Activated T-cell treated with anti-CD3 and anti-CD28 coated beads for 48 hours (primary cell): ENCODE results near the gene STARD4.

Experiments used
- DNase-seq: peaks from one replicate; pipeline ENCODE4 v3.0.0-alpha.2; 2020; ENCODE audit warnings: low read depth

STARD4 gene

DNA sequence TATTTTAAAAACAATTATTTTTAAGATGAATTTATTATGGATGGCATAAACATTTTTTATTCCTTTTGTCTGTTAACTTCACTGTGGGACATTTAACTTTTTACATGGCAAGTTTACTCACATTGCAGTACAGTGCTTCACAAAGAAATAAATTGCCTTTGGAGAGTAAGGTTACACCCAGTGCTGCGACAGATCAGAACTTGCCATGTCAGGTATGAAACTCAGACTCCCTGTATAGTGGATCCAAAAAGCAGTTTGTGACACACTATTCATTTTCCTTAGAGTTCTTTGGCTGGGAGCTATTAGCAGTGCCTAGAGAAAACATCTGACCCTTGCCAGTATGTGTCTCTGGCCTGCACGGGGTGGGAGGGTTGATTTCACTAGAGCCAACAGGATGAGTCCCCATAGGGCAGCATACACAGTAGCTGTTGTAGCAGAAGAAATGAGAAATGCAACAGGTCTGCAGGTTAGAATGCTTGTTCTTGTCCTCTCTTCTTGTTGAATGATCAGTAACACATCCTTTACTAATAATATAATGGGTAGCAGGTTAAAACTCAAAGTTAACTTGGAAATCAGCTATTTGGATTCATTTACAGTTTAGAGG lies 42.9 kb downstream of the STARD4 start:
- DNase-seq, result no peak

GRCh38 chr5:111463311-111463710 lies 49.0 kb downstream of the STARD4 start:
- no peak for DNase-seq

DNA sequence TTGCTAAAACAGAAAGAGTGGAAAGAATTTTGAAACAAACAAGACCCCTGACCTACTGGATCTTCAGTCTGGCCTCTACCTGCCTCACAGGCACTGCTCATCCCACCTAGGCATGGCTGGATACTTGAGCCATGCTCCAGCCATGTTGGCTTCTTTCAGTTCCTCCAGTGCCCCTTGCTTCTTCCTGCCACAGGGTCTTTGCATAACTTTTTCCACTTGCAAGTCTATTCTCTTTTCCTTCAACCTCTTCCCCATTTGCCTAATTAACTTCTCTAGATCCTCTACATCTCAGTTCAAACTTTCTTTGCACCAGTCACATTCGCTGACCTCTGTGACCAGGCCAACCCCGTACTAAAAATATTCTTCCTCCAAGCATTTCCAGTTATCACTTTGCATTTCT lies 50.4 kb downstream of the STARD4 start:
- DNase-seq, result no peak

DNA sequence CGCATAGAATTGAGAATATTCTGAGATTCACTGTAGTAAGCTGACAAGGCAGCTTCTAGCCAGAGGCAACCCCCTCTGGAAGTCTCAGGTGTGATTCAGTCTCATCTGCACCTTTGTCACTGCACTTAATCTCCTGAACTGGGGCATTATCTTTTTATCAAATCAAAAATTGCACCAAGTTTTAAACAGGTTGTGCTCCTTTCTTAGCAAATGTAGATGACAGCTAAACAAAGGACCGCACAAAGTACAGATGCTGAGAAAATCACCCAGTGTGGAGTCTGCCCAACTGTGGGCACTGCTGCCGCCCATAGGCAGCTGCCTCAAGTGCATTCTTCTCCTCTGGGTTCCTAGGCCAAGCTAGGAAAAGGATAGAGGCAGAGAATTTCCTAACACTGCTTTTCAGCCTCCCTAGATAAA lies 51.1 kb downstream of the STARD4 start:
- no peak for DNase-seq

DNA sequence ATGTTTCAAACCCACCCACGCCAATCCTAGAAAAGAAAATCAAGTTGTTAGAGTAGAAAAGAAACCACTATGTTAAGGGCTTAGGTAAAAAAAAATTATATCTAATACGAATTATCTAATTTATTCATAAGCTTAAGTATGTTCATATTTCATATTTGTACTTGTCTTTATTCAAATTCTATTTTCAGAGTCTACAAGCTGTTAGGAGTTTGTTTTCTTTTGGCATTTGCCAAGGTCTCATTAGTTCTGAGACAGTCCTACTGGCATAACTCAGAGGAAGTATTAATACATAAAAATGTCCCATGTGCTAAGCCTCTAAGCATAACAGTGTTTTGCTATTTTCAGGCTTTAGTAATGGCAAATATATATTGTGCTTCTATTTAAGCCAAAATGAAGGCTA lies 57.6 kb downstream of the STARD4 start:
- no peak for DNase-seq

GRCh38 chr5:111454198-111454622 lies 58.1 kb downstream of the STARD4 start:
- DNase-seq, result no peak

- no peak for DNase-seq
Observed at GRCh38 chr5:111453747-111454146, 58.6 kb downstream of the STARD4 start.

DNA sequence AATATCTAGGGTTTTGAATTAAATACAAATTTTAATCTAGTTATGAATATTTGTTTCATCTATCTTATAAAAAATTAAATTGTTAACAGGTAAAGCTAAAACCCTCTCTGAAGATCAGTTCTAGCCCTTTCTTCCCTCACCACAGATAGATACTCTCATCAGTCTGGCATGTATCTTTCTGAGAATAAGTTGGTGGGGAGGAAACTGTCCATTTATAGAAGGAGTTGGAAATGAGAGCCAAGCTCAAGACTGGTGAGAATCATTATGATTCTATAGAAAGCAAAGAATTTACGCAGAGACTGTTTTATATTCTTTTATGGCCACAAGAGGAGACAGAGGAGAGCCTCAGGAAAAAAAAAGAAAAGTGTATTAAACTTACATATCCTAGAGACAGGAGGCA lies 59.0 kb downstream of the STARD4 start:
- DNase-seq, result no peak

DNA sequence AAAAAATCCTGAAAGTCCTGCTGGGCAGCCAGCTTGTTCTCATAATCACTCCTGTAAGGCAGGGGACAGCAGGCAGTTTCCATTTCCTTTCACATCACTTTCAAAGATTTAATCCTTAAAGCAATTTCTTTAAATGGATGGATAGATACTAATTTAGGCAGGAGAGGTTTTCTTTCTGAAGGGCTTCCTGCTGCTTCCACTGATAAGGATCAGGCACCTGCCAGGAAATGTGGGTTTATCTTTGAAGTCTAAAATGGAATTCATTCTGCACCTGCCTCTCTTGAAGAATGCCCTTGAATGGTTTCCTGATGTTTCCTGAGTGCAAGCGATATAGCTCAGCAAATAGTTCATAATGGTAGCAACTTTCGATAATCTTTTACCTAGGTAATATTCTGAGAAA lies 64.5 kb downstream of the STARD4 start:
- DNase-seq, result no peak

DNA sequence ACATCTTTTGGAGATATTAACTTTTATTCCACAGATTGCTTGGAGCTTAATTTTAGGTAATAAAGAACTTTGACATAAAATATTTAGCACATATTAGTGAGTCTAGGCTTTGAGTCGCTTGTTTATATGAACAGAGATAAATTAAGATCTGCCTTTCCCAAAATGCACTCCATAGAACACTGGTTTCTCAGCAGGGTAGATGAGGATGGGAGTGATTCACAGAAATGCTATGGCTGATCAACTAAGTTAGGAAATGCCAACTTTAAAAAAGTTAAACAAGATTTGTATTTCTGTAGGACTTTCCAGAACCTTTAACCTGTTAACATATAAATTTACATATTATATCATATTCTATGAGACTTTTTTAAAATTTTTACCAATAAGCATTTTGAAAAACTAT lies 65.2 kb downstream of the STARD4 start:
- DNase-seq, result no peak
